NCI-H2171 (cell line): Measurements from ENCODE around the gene APOF.
"Not testable (repeated sequence)": the region's sequence is repeated elsewhere in the genome, so short reads cannot be mapped to it uniquely, and the experiment has no call there.

ENCODE experiments used
- DNase-seq: peaks from one replicate; lab custom pipeline; 2025; lab: John Stamatoyannopoulos, UW

APOF gene

DNA sequence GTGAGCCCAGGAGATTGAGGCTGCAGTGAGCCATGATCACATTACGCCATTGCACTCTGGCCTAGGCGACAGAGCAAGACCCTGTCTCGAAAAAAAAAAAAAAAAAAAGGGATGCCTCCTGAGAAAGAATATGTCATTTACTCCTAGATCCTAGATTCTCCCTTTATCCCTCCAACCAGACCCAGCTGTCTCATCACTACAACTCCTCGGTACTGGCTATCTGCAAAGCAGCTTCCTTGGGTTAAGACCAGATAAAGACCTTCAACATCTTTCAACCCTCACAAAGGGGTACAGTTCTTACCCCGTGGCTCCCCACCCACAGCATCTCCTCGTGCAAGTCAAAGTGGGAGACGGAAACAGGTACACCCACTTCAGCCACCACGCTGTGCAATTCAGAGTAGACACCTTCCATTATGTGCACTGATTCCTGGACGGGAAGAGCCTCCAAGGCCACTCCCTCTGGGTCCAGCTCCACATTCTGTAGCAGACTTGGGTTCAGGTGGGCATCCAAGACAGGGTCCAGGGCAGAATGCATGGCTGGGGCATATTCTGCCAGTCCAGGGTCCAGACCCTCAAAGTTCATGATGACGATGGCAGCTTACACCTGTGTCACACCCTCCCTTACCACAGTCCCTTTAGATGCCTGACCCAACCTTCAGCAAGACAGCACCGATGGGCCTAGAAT is 30.0 kb downstream of the APOF start:
- no peak for DNase-seq

DNA sequence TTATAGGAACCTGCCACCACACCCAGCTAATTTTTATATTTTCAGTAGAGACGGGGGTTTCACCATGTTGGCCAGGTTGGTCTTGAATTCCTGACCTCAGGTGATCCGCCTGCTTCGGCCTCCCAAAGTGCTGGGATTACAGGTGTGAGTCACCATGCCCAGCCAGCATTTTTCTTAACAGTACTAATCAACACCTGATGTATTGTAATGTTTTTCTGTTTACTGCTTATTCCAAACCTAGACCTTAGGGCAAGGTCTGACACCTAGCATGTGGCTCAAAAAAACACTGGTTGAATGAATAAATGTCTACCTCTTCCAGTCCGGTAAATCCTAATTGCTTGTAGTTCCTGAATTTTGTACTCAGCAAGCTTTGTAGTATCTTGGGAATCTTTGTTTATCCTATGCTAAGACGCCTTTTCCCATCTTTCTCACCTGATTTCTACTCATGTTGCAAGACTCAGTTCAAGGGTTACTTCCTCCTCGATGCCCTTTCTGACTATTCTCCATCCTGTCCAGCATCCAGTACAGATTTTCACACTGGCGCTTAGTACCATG is 31.6 kb downstream of the APOF start:
- no peak for DNase-seq

DNA sequence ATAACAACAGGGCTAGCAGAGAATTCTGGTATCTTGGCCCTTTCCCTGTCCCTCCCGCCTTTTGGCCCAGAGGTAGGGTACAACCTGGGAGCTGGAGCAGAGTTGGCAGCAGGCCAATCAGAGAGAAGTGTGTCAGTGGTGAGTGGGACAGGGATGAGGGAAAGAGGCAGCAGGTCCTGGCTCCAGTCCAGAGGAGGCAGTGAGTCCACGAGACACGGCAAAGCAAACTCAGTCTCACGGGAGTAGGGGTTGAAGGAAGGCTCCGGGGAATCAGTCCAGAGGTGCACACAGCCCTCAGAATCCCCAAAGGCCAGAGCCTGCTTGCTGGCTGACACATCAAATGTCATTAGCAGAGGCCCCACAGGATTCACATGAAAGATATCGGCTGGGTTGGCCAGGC is 36.1 kb downstream of the APOF start:
- peak; percentile 3 for DNase-seq

DNA sequence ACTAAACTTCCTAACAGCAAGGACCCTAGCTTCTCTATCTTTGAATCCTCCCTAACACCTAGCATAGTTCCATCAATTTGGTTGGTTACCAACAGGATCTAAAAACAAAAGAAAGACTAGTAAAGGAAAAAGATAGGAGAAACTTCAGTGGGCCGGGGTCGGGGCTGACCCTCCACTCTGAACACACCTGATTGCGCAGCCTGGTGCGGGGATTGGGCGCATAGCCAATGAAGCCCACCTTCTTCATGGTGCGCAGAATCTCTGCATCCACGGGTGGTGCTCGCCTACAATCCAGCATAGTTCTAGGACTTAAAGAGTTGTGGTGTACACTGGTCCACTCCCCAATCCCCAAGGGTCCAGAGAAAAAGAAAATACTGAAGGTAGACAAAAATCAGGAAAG is 36.5 kb downstream of the APOF start:
- DNase-seq, result no peak

DNA sequence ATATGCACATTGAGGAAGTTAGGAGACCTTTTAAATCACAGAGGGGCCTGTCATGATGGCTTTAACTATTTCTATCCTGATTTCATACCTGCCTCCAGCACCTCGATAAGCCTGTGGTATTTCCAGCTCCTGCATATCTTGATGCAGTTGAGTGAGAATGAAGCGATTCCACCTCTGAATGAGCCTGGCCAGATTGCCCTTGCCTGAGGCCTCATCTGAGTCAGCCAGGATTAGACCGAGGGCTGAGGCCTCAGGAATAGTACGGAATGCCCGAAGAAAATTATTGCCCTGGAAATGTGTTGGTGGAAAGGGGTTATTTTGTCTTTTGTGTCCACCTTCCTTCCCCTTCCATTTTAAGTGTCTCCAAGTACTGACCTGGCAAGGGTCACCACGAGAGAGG is 38.5 kb downstream of the APOF start:
- DNase-seq, result no peak

DNA sequence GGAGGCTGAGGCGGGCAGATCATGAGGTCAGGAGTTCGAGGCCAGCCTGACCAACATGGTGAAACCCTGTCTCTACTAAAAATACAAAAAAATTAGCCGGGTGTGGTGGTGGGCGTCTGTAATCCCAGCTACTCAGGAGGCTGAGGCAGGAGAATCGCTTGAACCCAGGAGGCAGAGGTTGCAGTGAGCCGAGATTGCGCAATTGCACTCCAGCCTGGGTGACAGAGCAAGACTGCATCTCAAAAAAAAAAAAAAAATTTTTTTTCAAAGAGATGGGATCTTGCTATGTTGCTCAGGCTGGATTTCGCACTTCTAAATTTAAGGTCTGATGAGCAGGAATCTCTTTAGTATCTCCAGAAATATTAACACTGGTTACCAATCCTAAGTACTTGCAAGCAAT is 41.0 kb downstream of the APOF start:
- not testable (repeated sequence) for DNase-seq

DNA sequence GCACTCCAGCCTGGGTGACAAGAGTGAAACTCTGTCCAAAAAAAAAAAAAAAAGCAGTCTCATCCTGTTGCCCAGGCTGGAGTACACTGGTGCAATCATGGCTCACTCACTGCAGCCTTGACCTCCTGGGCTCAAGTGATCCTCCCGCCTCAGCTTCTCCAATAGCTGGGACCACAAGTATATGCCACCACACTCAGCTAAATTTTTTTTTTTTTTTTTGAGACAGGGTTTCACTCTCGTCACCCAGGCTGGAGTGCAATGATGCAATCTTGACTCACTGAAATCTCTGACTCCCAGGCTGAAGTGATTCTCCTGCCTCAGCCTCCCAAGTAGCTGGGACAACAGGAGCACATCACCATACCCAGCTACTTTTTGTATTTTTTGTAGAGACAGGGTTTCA is 41.6 kb downstream of the APOF start:
- DNase-seq, result no peak

DNA sequence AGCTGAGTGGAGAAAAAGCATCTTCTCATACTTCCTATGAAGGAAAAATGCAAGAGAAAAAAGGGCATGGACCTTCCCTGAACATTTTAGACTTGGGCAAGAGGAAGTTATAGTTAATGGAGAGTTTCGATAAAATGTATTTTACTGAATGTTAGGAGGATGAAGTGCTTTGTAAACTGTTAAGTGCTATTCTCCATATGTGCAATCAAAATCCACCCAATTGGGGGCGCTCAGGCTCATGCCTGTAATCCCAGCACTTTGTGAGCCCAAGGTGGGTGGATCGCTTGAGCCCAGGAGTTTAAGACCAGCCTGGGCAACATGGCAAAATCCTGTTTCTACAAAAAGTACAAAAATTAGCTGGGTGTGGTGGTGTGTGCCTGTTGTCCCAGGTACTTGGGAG is 45.0 kb downstream of the APOF start:
- no peak for DNase-seq

DNA sequence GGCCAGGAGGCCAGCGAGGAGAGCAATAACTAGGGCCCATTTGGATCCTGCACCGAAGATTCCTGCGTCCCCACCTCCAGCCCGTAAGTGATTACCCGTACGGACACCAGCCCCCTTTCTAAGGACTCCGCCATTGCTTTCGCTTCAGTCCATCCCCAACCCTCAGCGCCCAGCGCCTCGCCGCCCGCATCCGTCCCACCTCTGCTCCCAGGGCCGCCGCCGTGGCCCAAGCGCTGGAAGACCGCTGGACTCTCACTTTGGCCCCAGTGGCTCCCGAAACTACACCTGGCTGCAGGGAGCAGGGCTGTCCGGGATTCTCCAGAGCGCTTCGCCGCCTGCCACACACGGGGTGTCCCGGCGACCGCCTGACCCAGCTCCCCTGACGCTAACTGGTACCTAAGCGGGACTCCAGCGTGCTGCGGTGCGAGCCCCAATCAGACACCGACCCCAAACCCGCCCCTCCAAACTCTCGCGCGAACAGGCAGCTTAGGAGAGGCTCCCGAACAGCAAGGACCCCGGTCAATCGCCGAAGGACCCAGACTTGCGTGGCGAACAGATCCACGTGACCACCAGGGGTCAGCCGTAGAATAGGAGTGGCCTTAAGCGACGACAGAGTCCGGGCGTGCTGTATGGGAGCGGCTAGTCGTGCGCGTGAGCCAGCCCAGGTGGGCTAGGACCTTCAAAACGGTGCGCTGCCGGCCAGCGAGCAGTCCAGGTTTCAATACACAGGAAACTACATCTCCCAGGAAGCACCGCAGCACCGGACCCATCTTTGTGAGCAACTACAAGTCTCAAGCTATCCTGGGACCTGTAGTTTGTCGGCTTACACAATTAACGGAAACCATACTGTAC is 46.8 kb downstream of the APOF start, which contains the start of gene CNPY2:
Gene CNPY2, minus strand, starts transcription at position 367 of the 852 bp plus-strand sequence. CDS start 771 bp downstream, outside the sequence.
- peak; percentile 91 for DNase-seq

DNA sequence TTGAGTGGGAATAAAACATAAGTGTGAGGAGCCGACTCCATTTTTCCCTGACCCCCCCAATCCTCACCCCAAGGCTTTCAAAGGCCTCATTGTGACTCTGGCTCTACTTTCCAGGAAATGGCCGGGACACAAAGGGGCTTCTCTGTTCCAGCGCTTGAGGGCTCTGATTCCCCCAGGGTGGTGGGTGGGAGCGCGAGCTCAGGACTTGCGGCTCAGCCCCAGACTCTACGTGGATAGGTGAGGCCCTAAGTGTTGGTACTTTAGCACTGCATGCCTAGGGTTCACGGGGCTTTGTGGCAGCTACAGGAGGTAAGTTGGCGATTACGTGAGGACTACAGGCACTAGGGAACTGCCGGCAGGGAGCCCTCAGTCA is 47.4 kb downstream of the APOF start:
- DNase-seq, result no peak

DNA sequence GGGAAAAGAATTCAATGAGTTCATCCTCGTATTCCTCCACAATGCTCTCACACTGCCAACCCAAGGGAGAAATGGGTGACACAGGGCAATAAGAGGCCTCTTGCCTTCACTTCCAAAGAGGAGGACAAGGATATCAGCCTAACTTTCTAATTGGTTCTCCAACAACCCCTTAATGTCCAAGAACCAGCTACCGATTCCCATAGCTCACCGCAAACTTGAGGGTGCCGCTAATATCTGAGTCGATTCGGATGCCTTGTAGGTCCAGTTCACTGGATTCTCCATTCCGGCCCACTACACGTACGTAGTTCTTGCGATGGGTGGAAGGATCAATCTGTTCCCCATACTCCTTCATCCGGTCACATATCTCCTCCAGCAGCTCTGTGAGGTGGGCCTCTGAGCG is 51.7 kb downstream of the APOF start:
- no peak for DNase-seq
